HG03025 (cell line): ENCODE measurements around the gene FGFR3.

Experiments used
- ATAC-seq: cut with Tn5 transposase; IDR thresholded peaks from one replicate; pipeline ENCODE4 v1.9.1; 2021; ENCODE audit warnings: mild to moderate bottlenecking, moderate library complexity; ENCODE audit not compliant: unreplicated experiment, low FRiP score

Gene FGFR3

DNA sequence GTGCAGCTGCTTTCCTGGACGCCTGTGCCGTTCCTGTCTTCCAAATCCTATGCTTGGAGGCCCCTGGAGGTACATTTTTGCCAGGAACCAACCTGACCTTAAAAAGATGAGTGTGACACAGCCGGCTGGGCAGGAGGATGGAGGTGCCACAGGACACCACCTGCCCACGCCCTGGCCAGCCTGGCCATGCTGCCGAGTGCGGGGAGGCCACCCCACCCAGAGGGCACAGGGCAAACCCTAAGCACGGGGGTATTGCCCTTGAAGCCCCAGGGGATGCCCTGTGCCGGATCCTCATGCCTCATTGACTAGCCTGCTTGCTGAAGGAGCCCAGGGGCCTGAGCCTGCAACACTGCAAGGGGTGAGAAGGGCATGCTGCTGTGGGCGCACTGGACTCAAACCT, 20.1 kb downstream of the FGFR3 start:
- no peak for ATAC-seq

DNA sequence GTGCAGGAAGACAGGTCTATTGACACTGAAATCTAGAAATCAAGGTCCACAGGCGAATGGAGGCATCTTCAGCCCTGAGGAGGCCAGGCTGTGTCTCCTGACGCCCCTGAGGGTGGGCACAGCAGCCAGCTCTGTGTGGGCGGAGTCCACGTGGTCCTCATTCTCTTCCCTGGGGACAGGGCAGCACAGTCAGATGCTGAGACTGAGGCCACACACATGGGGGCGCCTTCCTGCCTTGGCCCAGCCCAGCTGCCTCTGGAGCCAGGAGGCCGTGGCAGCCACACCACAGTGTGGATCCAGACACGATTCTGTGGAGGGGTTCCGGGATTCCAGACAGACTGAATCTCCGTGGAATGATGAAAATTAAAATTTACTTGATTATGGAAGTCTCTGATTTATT, 20.8 kb downstream of the FGFR3 start:
- ATAC-seq: no peak

DNA sequence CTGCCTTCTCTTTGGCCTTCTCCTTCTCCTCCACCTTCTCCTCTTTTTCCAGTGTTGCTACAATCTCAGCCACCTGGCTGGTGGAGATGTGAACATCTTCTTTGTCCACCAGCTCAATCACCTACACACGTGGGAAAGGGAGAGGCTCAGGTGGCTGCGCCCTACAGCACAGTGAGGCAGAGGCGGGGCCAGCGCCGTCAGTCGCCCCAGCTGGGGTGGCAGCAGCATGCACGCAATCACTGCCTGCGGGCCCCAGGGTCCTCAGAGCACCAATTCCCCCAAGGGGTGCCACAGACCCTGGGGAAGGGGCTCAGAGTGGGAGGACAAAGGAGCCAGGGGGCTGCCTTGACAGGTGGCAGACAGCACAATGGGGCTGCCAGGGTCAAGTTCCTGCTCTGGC, 21.4 kb downstream of the FGFR3 start:
- no peak for ATAC-seq

DNA sequence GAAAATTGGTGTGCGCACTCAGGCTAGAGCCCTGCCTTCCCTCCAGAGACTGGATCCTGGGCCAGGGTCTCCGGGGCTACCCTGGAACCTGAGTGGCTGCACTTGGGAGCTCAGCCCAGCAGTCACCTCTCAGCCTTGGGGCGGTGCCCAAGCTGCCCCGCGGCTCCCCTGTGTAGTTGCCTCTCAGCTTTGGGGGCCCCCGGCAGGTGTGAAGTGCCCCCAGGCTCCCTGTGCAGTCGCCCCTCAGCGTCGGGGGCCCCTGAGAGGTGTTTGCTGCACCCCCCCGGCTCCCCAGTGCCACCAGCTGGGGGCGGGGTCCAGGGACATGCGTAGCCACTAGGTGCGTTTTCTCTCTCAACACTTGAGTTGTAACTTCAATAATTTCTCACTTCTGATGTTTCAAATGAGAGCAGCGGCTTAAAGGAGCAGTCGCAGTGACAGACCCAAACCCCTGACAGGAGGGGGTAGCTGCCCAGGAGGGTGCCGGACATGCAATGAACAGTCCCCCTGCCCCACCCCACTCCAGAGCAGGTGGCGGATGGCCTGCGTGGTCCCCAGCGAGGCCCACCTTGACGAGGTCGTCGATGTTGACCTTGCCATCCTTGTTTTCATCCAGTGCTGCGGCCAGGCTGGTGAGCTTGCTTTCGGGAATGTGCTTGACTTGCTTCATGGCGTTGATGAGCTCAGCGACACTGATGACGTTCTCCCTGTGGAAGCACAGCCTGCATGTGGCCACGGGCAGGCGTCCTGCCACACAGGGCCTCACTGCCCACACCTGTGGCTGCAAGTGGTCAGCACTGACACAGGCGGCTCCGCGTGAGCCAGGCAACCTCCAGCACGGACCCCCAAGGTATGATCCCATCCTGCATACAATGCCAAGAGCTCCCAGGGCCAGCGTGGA, 22.3 kb downstream of the FGFR3 start:
- ATAC-seq: no peak

DNA sequence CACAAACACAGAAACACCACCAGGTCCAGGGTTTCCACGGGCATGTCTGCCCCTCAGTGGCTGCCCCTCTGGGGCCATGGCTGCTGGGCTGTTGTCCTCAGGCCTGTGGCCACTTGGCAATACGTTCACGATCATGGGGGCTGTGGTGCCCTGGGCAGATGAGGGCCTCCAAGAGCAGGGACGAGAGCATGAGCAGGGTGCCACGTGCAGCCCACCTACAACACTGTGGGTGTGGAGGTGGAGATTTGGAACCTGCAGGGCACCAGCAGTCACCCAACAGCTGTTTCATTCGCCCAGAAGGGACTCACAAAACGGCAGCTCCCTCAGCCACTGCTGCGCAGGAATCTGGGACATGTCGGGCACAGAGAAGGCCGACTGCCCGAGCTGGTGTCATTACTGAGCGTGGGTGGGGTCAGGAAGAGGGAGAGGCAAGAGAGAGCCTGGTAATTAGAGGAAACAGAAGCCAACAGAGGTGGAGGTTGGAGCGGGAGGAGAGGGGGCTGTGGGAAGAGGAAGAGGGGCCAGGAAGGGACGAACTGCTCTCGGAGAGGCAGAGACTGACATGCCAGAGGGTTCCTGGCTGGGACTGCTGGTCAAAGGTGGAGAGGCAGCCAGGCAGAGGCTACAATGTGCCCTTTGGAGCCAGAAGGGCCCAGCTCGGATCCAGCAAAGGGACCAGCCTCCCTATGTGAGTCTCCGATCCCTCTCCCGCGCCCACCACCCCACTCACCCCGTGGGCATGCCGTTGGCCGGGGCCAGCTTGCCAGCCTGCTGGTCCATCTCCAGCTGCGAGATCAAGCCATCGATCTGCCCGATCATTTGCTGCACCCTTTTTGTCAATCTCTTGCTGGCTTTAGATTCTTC, 23.1 kb downstream of the FGFR3 start:
- ATAC-seq: no peak

DNA sequence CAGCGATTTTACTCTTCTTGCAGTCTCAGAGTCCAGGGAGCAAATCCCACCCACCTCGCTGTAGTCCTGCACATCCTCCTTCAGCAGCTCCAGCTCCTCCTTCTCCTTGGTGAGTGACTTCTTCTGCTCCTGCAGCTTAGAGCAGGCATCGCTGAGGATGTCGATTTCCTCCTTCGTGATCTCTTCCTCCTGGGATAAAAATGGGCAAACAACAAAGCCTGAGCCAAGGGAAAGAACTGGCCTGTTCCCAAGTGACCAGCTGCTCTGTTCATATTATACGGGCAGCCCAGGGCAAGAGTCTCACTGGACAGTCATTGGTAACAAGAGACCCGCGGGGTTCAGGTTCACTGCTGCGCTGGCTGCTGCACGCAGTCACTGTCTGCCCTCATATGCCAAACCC, 26.2 kb downstream of the FGFR3 start:
- ATAC-seq: no peak

DNA sequence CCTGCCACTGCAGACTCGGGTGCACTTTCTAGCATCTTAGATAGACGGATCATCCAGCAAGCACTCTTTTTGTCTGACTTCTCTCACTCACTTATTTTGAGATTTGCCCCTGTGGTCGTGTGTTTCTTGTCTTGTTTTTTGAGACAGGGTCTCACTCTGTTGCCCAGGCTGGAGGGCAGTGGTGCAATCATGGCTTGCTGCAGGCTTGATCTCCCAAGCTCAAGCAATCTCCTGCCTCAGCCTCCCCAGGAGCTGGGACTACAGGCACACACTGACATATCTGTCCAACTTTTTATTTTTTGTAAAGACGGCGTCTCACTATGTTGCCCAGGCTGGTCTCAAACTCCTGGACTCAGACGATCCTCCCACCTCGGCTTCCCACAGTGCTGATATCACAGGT, 26.7 kb downstream of the FGFR3 start:
- ATAC-seq: no peak

DNA sequence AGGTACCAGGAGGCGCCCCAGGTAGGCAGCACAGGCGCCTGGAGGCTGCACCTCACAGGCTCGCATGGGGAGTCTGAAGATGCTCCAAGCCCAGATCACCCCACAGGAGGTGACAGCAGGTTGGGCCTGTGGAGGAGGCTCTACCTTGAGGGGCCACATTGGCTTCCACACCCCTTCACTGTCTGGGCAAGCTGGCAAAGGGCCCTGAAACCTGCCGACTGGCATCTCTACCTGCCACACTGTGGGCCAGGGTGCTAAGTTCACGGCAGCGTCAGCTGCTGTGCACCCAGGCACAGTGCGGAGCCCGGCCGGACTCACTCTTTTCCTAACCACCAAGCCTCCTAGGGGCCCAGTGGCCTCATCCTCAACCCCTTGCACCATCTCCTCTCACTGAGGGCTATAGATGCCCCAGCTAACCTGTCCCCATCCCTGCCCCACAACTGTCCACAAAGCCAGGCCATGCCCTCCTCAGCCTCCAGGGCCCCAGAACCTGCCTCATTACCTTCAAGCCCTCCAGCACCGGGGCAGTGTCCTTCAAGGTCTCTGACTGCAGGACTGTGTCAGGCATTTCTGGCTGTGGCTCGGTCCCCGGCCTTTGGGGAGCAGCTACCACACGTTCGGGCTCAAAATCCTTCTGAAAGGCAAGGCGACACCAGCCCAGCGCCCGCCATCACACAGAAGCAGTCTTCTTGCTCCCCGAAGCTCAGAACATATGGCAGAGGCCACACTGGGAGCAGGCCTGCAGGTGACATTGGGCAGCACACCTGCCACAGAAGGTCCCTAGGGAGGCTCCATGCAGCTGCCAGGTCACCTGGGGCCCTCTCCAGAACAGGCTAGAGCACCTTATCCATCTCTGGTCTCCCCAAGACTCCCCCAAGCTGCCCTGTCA, 28.8 kb downstream of the FGFR3 start:
- no peak for ATAC-seq

DNA sequence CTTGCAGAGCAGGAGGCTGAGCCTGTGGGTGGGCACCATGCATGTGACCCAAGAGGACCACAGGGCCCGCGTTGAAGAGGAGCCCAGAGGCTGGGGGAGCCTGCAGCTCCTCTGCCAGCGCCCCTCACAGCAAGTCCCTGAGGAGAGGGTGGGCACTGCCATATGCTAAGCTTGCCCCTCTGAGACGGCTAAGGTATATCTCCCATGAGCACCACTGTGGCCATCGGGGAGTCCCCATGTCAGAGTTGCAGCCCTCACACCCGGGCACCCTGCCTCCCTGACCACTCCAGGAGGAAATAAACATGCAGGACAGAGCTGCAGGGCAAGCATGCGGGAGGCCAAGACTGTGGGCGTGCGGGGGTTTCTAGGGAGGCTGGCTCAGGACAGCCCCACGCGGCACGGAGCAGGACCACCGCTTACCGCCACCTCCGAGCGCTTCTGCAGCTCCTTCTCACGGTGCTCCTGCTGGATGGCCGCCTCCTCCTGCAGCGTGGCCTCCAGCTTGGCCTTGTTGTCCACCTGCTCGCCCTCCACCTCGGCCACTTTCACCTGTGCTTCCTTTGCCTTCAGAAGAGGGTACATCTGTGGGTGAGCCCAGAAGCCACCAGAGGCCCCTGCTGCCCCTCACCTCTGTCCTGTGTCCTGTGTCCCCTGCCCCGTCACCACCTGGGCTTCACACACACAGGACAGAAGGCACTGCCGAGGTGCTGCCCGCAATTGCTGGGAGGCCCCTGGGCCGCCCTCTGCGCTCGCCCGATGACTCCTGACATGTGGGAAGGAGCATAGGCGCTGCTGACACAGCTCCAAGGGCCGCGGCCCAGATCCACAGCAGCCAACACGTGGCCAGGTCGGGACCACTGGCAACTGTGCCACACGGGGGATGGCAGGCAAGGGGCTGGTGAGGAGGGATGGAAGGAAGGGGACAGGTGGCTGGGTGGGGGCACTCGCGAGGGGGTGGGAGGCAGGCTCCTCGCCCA, 29.8 kb downstream of the FGFR3 start:
- ATAC-seq: no peak

DNA sequence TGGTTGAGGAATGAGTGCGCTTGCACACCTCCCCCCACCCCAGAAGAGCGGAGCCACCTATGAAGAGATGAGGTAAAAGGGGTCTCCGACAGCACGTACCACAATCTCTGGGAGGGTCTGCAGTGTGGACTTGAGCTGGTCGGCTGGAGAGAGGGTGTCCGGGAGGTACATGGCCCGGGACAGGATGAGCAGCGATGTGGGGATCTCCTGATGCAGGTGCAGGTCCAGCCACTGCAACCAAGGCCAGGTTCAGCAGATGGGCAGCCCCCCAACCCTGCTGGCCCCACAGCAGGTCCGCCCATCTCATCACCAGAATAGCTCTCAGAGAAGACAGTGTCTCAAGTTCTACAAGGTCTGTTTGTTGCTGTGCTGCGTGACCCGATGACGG, 30.4 kb downstream of the FGFR3 start:
- ATAC-seq: no peak

DNA sequence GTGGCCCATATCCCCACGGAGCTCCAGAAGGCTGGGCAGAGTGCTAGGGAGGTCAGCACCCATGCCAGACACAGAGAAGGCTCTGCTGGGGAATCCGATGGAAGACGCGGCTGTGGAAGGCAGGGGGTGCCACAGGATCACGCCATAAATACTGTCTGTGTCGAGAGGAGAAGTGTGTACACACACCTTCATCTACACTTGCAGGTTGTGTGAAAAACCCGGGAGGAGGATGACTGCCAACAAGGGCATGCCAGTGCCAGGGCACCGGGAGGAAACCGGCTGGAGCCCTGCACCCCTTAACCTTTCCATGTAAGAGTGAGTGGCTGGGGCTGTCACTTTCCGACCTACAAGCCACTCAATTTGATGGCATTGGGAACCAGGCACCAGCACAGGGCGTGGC, 31.7 kb downstream of the FGFR3 start:
- ATAC-seq: no peak

DNA sequence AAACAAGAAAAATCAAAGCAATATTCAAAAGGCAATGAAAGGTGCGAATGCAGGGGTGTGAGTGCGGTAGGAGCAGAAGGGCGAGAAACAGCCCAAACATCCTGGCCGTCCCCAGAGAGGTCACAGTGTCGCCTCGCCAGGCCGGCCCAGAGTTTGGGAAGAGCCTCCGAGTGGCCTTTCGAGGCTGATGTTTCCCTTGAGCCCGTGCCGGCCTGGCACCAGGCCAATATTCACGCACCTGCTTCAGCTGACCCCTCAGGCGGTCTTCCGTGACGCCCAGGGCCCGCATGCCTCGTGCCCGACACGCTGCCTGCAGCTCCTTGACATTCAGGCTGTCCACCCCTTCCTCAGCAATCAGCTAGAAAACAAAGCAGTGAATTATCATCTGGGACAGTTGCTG, 32.2 kb downstream of the FGFR3 start:
- no peak for ATAC-seq

DNA sequence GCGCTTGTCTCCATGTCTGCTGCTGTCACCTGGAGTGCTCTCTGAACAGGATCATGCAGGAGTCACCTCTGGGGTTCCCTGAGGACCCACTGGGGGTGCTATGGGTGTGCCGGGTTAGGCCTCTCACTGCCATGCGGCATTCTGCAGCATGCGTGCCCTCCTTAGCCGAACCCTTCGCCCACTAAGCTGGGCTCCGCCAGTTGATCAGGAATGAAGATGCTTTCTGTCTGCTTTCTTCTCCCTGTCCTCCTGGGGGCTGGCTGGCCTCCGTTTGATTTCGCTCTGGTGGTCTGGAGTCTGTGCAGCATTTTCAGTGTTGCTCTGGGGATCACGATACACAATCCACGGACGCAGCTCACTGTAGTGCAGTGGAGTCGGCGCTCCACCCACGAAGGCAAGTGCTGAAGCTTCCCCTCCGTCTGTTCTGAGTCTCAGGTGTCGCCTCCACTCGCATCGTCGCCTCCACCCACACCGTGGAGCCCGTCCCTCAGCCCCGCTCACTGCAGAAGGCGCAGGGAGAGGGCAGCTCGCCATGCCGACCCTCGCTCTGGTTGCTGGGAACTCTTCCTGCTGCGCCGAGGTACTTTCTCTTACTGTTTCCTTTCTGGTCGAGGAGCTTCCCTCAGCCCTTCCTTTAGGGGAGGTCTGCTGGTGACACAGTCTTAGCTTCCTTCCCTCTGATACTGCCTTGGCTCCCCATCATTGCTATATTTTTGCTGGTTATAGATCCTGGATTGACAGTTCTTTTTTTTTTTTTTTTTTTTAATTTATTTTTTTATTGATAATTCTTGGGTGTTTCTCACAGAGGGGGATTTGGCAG, 33.6 kb downstream of the FGFR3 start:
- no peak for ATAC-seq

DNA sequence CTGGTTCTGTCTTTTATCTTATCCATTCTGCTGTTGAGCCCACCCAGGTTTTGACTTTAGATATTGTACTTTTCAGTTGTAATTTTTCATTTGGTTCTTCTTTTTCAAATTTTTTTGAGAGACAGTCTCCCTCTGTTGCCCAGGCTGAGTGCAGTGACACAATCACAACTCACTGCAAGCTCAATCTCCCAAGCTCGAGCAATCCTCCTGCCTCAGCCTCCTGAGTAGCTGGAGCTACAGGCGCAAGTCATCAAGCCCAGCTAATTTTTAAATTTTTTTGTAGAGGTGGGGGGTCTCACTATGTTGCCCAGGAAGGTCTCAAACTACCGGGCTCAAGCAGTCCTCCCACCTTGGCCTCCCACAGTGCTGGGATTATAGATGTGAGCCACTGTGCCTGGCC, 37.1 kb downstream of the FGFR3 start:
- ATAC-seq: no peak

DNA sequence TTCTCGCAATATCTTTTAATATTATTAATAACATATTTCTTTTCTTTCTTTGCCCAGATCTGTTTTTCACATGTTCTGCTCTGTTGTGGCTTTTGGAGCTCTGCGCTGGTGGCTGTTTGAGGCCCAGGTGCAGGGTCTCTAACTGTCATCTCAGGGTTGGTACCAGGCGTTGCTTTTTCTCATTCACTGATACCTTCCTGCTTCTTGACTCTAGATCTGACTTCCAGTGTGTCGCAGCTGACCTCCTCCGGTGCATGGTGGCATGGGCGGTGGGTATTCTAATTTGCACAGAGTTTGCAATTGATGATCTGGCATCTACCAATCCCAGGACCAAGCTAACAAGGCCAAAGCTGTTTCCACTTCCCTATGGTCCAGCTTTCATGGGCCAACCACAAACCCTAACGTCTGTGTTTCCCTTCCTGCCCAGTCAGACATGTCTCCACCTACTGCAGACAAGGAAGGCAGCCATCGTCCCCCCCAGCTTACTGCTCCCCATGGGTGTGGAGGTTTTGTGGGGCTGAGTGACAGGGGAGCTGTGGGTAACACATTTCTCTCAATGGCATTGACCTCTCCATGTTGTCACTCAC, 37.6 kb downstream of the FGFR3 start:
- ATAC-seq: no peak

DNA sequence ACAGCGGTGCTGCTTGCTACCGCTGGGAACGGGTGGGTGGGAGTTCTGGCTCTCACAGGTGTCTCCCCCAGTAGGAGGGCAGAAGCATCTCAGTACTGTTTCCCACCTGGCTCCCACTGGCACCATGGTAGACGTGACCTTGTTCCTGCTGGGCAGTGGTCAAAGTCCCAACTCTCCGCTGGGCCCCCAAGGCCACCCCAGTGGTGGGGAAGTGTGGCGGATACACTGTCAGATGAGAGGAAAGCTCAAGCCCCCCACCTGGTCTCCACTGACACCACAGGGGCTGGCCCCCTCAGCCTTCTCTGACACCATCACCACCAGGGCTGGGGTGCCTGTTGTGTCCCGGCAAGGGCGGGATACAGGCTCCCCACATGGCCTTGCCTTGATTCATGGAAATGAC, 38.2 kb downstream of the FGFR3 start:
- ATAC-seq: no peak

DNA sequence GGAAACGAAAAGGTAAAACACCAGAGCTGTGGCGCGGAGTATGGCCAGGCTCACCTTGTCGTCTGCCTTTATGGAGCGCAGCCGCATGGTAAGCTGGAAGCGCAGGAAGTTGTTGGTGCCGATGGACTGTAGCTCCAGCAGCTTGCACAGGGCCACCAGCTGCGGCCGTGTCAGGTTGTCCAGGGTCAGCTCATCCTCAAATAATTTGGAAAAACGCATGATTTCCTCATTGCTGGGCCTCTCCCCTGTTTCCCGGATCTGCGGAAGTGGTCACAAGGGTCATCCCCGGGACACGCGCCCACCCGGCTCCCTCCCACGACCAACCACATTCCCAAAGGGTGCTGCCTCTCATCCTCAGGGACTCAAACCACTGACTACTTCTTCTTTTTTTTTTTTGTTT, 39.6 kb downstream of the FGFR3 start:
- no peak for ATAC-seq

DNA sequence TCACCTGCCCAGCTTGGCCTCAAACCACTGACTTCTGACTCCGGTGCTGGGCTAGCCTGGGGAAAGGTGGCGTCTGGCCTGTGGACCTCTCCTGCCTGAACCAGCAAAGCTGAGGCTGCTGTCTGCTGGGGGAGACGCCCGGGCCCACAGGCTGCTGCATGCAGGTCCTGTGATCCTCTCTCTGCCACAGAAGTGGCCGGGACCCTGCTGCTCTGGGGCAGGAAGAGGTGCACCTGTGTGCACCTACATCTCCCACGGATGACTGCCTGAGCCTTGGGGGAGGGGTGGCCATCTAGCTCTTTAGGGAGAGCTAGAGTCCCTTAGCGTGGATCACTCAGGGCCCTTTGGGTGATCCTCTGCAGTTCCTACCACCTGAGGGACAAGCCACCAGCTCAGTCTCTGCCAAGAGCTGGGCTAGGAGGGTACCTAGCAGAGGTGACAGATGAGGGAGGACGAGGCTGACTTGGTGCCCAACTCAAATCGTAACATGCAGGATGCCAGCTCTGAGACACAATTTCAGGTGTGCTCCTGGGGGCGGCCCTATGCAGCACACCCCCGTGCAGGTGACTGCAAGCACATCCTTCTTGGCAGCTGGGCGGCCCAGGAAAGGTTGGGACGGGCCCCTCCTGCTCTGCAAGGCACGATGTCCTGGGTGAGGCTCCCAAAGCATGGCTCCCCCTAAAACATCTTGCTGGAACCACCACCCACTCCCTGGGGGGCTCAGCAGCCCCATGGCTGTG, 40.4 kb downstream of the FGFR3 start:
- ATAC-seq: no peak
